GM19043 (cell line): Measurements from ENCODE around the gene FAM240B.

Experiments used
- ATAC-seq: cut with Tn5 transposase; IDR thresholded peaks from one replicate; pipeline ENCODE4 v1.9.1; 2021; ENCODE audit warnings: low read depth; ENCODE audit not compliant: unreplicated experiment

FAM240B gene

DNA sequence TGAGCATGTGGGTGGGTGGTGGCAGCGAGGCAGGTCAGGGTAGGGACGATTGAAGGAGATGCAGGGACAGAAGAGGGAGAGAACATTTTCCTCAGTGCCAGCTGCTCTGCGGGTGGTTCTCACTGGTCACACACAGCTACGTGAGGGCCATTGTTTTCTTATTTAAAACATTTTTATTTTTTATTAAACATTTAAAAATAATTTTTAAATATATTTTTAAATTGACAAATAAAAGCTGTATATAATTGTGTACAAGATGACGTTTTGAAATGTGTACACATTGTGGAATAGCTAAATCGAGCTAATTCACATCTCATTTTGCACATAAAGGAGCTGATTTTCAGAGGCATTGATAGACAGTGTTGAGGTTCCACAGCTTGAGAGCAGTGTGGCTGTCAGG lies 14.0 kb downstream of the FAM240B start:
- ATAC-seq, result no peak

GRCh38 chr9:38700695-38701094 lies 19.2 kb downstream of the FAM240B start:
- ATAC-seq, result no peak

DNA sequence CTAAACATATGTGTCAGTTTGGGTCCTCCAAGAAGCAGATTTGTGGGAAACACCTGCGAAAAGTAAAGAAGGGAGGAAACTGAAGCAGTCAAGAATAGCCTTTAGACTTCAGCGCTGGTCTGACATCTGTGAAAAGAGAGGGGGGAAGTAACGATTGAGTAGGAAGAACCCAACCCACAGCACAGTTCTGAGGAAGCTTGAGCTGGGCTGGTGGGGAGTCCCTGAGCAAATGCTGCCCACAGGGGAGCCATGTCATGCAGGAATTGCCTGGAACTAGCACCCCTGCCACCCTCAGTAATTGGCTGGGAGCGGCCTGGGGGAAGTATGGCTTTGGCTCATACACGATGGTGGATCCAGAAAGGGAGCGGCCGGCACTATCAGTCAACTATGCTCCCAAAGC lies 20.6 kb downstream of the FAM240B start:
- ATAC-seq, result no peak

GRCh38 chr9:38697776-38698300 lies 22.1 kb downstream of the FAM240B start:
- ATAC-seq, result no peak

- no peak for ATAC-seq
Observed at GRCh38 chr9:38696999-38697398, 22.9 kb downstream of the FAM240B start.

GRCh38 chr9:38694676-38695075 lies 25.3 kb downstream of the FAM240B start:
- ATAC-seq, result no peak

DNA sequence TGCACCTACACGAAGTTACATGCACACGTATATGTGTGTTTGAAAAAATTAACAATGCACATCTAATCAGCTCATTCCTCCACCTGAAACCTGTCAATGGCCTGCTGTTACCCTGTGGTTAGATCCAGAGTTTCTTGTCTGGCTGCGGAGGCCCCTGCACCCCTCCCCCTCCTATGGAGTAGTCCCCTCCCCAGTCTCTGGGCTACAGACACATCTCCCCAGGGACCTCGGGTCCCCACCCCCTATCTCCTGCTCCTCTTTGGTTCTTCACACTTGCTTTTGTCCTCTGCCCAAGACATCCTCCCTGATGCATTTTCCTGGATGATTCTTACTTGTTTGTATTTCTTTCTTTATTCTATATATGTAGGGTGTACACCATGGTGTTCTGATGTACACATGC lies 27.2 kb downstream of the FAM240B start:
- ATAC-seq, result no peak

DNA sequence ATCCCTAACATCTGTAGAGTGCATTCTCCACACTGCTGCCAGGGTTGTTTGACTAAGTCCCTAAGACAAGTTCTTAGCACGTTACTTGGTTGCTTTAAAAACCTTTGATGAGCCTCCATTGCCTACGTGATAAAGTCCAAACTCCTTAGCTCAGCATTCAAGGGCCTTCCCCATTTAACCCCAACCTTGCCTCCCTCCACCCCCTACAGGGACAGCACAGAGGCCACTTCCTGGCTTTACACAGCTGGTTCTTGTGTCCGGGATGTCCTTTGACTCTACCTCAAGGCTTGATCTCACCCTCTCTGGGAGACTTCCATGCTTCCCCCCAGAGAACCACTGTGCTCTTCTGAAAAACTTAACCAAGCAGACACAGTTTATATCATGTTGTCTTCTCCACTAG lies 29.4 kb downstream of the FAM240B start:
- ATAC-seq, result no peak

- no peak for ATAC-seq
Observed at GRCh38 chr9:38689678-38690077, 30.3 kb downstream of the FAM240B start.

- ATAC-seq, result no peak
Observed at GRCh38 chr9:38687992-38688391, 31.9 kb downstream of the FAM240B start.

GRCh38 chr9:38687389-38687842 lies 32.5 kb downstream of the FAM240B start:
- no peak for ATAC-seq

DNA sequence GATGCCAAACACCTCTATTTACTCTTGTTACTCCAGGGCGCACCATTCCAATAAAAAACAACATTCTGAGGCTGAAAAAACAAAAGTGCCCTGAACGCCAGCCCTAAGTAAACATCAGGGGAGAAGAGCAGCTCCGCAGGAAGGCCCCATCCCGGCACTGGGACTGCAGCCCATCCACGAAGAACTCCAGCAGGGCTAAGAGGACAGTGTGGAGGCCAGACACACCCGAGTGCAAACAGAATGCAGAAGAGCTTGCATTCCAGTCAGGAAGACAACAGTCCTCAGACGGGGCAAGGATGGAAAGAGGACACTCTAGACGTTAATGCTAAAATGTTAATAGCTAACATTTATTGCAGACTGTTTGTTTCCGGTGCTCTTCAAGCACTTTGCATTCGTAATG lies 33.0 kb downstream of the FAM240B start:
- ATAC-seq, result no peak

GRCh38 chr9:38685535-38685934 lies 34.4 kb downstream of the FAM240B start:
- ATAC-seq, result no peak

- no peak for ATAC-seq
Observed at GRCh38 chr9:38683336-38683735, 36.6 kb downstream of the FAM240B start.

- ATAC-seq, result no peak
Observed at GRCh38 chr9:38682713-38683112, 37.2 kb downstream of the FAM240B start.

- ATAC-seq, result no peak
Observed at GRCh38 chr9:38681747-38682227, 38.1 kb downstream of the FAM240B start.

- ATAC-seq, result no peak
Observed at GRCh38 chr9:38680837-38681445, 39.0 kb downstream of the FAM240B start.

DNA sequence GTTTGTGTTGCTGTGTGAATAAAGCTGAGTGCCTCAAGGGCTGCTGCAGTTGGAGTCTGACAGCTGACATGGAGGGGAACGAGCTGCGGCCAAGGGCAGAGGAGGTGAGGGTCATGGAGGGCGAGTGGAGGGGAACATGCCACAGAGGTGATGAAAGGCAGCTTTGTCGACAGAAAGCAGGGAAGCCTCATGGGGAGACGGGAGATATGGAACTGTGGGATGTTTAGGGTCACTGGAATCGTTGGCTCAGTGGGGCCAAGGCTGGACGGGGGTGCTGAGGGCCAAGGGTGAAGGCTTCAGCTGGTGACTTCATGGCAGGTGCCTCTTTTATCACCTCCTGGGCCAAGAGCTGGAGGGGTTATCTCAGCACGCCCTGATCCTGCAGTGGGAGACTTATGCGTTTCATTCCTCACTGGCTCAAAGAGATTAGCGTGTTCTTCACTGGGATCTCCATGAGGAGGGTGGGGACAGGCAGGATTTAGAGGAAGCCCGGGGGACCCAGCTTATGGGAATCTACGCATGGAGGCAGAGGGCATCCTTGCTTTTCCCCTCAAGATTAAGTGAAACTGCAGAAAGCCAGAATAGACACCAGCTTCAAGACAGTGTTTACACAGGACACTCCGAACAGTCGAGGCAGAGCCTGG lies 42.2 kb downstream of the FAM240B start:
- ATAC-seq, result no peak

DNA sequence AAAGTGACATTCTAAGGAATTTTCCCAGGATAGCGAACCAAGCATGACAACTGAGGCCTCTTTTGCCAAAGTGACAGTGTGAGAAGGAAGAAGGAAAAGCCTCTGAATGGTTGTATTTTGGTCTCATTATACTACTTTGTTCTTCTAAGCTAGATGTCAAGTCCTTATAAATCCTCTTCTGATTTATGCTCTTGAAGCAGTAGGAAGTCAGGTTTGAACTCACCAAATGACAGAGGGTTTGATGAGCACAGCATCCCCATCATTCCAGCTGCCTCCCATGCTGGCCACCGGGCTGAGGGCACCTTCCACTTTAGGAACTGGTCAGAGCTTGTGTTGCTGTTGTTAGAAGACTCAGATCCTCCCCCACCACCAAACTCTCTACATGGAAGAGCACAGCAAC lies 44.1 kb downstream of the FAM240B start:
- ATAC-seq, result no peak

- no peak for ATAC-seq
Observed at GRCh38 chr9:38675211-38675610, 44.7 kb downstream of the FAM240B start.

- no peak for ATAC-seq
Observed at GRCh38 chr9:38673399-38674193, 46.3 kb downstream of the FAM240B start.
